ENCODE data around the gene TRIM61.
"Not testable (repeated sequence)": the region's sequence is repeated elsewhere in the genome, so short reads cannot be mapped to it uniquely, and the experiment has no call there.

Gene TRIM61

DNA sequence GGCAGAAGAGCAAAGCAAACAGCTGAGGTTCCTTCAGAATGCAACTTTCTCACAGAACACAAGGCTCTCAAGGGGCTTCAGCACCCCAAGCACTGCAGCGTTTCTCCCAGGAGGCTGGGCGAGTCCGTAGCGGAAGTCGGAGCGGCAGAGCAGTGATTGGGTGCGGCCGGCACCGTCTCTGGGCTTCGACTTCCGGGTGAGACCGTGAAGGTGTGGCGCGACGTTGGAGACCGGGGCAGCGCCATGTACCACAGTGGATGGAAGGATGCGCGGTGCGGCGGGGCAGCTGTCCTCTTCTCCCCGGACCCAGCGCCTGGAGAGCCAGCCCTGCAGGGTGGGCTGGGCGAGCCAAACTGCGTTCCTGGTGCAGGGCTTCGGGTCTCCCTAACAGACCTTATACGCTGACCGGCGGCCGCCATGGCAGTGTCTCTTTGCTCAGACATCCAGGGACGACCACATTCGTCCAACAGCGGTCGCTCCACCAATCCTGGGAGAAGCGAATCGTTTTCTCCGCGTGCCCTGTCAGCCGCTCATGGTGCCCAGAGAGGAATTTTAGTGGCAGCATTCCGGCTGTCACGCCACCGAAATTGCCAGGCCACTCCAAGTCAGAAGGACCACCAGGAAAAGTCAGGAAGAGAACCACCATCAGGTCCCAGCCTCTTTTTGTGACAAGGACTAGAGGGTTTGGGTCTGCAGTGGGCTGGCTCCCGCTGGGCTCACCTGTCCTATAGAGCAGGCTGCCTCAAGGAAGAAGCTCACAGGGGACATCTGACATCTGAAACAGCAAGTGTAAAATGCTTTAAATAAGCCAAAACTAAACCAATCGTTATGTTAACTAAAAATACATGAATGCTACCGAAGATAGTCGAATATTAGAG is 20.5 kb downstream of the TRIM61 start:
- DNase-seq = peak; percentile 40 to 60 (median 43)

DNA sequence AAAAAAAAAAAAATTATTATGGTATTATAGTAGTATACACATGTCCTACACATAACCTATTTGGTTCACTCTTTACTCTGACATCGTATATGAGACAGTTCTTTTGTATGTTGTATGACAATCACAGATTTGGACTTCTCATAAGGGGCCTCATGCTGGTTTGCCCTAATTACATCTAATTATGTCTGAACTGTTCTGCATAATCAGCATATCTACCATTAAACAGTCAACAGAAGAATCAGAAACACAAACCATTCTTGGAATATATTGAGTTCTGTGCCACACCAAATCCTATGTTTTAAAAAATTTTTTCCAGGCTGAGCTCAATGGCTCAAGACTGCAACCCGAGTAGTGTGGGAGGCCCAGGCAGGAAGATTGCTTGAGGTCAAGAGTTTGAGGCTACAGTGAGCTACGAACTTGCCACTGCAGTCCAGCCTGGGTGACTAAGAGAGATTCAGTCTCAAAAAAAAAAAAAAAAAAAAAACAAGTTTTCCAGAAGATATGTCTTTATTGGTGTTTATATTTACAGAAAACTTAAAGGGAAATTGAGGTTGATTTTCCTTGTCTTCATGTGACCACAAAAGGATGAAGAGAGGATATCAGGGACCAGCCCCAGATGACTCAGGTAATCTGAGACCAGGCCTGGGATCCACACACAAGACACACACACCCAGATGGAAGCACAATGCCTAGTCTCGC is 22.2 kb downstream of the TRIM61 start:
- no peak for DNase-seq

DNA sequence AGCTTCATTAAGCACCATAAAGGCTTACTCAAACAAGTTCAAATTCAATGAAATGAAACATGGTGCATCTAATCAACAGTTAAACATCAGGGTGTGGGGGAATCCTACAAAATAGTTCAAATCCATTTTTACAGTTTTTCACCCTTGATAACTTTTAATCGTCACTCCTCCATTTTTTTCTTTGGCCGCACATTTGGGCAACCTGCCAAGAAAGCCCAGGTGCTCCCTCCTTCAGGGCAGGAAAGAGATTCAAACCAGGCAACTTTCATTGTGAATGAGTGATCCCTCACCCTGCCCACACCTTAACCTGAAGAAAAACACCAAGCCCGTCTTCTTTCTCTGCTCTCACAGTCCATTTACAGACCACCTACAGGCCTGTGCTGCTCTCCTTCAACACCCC is 24.9 kb downstream of the TRIM61 start:
- DNase-seq = no peak

DNA sequence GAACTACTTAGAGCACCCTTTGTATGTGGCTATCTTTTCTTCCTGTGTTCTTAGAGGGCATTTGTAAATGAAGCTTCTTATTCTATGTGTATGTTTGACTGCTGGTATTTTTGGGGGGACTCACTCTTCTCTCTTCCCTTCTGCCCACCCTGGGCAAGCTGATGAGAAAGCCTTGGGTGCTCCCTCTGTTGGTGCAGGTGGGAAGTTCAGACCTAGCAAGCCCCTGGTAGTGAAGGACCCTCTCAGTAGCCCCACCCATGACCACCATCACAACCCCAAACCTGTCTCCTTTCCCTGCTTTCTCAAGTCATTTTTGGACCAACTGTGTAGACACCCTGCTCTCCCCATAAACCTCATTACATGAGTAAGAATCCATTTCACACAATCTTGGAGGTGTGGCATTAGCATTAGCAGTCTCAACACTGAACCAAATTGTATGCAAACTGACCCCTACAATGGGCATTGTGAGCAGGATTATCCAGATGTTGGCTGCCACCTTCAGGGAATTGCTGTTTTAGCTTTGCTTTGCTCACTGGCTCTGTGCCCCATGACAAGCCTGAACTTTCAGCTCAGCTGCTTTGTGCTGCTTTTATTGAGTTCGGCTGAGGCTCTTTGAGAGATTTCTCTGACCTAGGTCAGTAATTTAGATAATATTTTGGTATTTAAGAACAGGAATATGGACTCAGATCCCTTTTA is 27.9 kb downstream of the TRIM61 start:
- no peak for DNase-seq

DNA sequence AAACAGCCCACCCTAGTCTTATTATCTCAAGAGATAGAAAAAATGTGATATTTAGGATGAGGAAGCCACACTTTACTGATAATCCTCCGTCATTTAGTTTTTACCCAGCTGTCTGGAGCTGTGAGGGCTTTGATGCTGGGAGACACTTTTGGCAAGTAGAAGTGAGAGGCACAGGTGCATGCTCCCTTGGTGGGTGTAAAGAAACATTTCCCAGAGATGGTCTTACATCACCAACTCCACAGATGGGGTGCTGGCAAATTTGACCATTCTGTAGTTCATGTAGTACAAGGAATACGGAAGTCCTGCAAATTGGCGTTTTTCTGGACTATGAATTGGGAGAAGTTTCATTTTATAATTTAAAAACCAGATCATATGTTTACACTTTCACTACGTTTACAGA is 28.5 kb downstream of the TRIM61 start:
- DNase-seq = no peak

DNA sequence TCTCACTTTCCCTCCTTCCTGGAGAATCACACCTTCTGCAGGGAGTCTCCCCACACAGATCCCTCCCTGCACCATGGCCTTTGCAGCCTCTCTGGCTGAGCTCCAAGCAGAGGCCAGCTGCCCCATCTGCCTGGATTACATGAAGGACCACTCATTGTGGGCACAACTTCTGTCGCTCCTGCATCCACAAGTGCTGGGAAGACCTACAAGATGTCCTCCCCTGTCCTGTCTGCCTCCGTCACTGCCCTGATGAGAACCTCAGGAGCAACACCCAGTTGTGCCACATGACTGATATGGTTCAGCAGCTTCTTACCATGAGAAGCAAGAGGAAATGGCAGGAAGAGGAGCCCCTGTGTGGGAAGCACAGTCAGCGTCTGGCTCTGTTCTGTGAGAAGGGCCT is 29.5 kb downstream of the TRIM61 start:
- not testable (repeated sequence) for DNase-seq

DNA sequence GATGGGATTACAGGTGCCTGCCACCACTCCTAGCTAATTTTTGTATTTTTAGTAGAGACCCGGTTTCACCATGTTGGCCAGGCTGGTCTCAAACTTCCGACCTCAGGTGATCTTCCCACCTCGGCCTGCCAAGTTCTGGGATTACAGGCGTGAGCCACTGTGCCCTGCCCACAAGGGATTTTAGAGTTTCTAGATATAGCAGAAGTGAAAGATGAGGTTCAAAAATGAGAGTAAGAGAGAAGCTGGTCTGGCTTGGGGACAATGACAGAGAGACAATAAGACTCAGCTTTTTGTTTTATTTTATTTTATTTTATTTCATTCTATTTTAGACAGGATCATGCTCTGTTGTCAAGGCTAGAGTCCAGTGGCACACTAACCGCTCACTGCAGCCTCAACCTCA is 30.6 kb downstream of the TRIM61 start:
- no peak for DNase-seq

DNA sequence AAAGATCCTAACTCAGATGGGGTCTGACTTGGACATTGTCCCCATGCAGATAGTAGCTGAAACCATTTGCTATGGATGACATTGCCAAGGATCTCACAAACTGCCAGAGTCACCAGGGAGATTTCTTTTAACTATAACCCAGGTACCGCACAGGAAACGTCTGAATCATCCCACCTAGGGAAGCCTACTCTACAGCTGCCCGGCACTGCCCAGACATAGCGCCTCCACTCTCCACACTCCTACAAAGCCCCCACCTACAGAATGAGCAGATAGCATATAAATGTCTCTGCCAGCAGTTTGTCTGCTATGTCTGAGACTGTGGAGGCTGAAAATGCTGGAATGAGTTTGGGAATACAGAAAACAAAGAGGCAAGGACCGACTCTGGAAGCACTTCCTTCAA is 32.3 kb downstream of the TRIM61 start:
- DNase-seq = no peak

DNA sequence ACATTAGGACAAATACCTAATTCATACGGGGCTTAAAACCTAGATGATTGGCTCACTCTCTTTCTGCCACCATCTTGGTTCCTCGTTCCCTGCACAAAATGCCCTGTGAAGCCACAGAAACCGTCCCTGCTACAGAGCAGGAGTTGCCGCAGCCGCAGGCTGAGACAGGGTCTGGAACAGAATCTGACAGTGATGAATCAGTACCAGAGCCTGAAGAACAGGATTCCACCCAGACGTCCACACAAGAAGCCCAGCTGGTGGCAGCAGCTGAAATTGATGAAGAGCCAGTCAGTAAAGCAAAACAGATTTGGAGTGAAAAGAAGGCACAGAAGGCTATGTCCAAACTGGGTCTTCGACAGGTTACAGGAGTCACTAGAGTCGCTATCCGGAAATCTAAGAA is 34.3 kb downstream of the TRIM61 start:
- DNase-seq = no peak

DNA sequence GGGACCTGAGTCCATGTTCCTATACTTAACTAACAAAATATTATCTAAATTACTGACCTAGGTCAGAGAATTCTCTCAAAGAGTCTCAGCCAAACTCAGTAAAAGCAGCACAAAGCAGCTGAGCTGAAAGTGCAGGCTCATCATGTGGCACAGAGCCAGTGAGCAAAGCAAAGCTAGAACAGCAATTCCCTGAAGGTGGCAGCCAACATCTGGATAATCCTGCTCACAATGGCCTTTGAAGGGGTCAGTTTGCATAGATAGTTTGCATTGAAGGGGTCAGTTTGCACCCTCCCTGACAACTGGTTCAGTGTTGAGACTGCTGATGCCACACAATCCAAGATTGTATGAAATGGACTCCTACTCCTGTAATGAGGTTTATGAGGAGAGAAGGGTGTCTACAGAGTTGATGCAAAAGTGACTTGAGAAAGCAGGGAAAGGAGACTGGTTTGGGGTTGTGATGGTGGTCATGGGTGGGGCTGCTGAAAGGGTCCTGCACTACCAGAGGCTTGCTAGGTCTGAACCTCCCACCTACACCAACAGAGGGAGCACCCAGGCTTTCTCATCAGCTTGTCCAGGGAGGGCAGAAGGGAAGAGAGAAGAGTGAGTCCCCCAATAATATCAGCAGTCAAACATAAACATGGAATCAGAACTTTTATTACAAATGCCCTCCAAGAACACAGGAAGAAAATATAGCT is 39.7 kb downstream of the TRIM61 start:
- DNase-seq = no peak

DNA sequence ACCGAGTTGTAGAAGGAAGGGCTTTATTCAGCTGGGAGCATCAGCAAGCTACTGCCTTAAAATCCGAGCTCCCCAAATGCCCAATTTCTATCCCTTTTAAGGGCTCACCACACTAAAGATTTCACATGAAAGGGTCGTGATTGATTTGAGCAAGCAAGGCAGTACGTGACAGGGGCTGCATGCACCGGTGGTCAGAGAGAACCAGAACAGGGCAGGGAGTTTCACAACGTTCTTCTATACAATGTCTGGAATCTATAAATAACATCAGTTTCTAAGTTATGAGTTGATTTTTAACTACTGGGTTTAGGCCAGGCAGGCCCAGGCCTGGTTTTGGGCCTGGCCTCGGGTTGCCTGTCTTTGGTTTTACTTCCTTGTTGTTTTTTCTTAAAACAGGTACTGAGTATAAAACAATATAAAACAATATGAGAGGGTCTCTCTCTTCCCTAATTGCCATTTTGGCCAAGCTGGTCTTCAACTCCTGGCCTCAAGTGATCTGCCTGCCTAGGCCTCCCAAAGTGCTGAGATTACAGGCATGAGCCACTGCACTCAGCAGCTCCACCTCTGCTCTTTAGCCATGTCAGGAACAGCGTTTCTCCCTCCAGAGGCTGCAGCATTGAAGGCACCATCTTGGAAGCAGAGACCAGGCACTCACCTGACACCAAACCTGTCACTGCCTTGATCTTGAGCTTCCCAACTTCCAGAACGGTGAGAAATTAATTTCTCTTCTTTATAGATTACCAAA is 41.4 kb downstream of the TRIM61 start:
- not testable (repeated sequence) for DNase-seq

DNA sequence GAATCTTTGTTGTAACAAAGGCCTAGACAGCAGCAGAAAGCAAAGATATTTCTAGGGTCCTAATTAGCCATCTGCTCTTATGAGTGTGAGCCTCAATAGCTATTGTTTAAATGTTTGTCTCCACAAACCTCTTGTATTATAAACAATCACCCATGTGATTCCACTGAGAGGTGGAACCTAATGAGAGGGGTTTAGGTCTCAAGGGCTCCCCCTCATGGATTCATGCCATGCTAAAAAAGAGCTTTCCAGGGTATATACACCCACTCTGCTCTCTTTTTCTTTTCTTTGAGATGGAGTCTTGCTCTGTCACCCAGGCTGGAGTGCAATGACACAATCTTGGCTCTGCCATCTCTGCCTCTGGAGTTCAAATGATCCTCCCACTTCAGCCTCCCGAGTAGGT is 42.1 kb downstream of the TRIM61 start:
- DNase-seq = no peak

DNA sequence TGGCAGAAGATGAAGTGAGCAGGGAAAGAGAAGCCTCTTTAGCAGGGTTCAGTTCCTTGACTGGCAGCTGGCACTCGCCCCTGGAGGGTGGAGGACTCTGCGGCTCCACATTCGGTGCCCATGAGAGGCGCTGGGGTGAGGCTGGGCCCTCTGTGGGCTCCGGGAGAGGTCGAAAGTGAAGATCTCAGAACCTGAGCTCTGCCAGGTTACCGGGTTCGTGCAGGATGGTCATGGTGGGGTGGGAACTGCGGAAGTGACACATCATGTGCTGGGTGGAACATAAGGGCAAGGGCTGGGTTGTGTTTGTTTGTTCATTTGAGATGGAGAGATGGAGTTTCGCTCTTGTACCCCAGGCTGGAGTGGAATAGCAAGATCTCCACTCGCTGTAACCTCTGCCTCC is 44.2 kb downstream of the TRIM61 start:
- no peak for DNase-seq

DNA sequence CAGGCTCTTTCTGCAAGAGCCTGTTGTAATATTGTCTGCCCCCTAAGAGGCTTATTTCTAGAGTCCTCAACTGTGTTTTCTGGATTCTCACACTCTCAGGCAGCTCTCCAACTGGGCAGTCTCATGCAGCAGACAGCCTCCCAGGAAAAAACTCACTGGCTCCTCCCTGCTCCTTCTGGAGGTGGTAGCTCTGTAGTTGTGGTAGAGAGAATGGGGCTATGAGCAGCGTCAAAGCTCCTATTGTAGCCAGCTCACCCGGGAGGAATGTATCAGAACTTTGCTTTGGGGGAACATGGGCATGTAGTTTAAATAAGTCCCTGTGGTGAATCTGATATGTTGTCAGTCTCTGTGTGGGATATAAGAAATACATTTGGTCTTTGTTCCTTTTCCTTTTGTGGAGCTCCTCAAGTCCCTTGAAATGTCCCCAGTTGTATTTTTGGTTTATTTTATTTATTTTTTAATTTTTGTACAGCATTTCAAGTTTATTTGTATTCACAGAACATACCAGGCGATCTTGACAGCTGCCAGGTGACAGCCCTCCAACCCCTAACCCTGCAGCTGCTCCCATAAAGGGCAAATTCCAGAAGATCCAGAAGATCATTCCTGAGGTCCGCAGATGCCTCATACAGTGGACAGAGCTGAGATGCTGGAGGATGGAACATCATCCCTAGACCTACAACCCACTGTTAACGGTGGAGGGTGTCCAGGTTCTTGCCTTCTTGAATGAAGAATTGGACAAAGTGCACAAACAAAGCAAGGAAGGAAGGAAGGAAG is 45.7 kb downstream of the TRIM61 start:
- no peak for DNase-seq

DNA sequence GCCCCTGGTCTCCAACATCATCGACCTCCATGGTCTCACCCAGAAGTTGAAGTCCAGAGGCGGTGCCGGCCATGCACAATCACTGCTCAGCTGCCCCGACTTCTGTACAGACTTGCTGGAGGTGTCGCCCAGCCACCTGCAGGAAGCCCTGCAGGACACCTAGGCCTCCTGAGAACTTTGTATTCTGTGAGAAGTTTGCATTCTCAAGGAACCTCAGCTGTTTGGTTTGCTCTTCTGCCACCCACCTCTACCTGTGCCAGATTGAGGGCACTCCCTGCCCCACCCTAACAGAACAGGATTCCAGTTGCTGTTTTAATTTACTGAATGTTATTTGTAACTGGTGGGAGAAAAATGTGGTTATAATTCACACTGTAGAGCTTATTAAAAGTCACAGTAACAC is 46.8 kb downstream of the TRIM61 start:
- no peak for DNase-seq

DNA sequence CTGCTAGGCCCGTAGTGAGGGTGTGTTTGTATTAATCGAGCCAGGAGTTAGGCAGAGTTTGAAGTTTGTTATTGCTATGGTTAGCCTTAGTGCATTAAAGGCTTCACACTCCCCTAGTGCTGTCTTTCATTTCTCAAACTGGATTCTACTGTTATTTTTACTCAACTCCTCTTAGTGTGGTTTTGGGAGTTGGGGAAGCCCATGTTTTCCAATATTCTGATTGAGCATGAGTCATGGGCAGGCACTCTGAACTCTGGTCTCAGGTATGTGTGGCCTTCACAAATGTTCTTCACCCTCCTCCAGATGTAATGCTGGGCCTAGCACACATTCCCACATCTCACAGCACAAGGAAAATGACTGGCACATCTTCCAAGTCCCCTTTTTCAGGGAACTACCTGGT is 50.4 kb downstream of the TRIM61 start:
- DNase-seq = not testable (repeated sequence)

DNA sequence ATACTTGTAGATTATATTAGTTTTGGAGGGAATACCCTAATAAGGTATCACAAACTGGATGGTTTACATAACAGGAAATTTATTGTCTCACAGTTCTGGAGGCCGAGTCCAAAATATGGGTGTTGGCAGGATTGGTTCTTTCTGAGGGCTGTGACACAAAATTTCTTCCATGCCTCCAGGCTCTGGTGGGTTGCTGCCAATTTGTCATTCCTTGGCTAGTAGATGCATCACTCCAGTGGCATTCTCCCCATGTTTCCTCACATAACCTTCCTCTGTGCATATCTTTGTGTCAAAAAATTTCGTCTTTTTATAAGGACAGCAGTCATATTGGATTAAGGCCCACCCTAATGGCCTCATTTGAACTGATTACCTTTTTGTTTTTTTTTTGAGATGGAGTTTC is 51.2 kb downstream of the TRIM61 start:
- no peak for DNase-seq

DNA sequence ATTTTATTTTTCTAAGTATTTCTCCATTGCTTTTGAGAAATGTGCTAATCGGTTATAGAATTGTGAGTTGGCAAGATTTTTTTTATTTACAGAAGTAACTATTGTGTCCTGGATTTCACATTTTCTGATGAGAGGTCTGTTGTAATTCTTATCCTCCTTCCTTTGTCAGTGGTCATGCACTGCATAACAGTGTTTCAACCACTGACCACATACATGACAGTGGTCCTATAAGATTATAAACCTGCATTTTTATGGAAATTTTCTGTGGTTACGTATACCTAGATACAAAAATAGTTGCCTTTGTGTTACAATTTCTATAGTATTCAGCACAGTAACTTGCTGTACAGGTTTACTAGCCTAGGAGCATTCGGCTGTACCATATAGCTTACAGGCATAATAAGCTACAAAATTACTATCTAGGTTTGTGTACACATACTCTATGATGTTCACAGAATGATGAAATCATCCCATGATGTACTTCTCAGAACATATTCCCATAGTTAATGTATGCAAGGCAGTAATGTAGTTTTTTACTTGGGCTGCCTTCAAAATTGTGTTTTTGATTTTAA is 52.7 kb downstream of the TRIM61 start:
- DNase-seq = no peak

DNA sequence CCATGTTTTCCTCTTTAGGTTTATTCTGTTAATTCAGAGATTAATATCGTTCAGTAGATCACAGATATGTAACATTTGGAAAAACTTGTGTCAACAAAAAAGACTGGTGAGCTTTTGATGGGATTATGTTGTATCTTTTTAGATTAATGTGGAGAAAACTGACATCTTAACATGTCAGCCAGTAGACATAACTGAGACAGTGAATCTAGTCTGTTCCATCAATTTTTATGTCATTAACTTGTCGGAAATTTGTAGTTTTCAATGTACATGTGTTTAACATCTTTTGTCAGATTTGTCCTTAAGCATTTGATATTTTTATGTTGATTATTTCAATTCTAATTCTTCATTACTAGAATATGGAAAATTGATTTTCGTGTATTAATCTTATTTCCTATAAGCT is 58.5 kb downstream of the TRIM61 start:
- DNase-seq = no peak
